ENCODE results near the gene ARHGAP25. TPM values are rescaled to one million over a fixed set of nuclear protein-coding genes. Genes with fewer than 3 reads are reported as not detected.
A peak's percentile ranks its signal among the peaks of the same experiment; 100 is the strongest.

The ARHGAP25 gene
- total RNA-seq, 1 experiment from 2014 or later: 6.2 TPM

GRCh38 chr2:68727683-68728375 is 6.8 kb upstream of the ARHGAP25 start:
- H3K4me3 ChIP-seq (ENCODE audit: low read depth, low read length, poor library complexity, severe bottlenecking): no peak overlapping the region
- TF ChIP-seq EZH2 (IDR thresholded peaks at IDR 0.05; ENCODE audit: borderline replicate concordance, low read depth, low read length, poor library complexity, severe bottlenecking) (no peak), CTCF (conservative IDR thresholded peaks at IDR 0.05; ENCODE audit: low read depth, low read length) (no peak)
- intact Hi-C loops (cut with micrococcal nuclease; ENCODE audit: unreplicated experiment): no loop called here
- BruUV-seq (replicated peaks): no TSS peak
- H3K27me3 ChIP-seq (replicated peaks; ENCODE audit: insufficient read depth, low read depth, low read length, poor library complexity): no peaks in the 10 kb centered on the region
- ChIA-PET POLR2A (ENCODE audit: low non-redundant PET) (no interaction called here), CTCF (no interaction called here)
- H3K4me1 ChIP-seq (ENCODE audit: insufficient read depth, low read length, poor library complexity, severe bottlenecking): no peaks in the 10 kb centered on the region
- H3K36me3 ChIP-seq (ENCODE audit: insufficient read depth, low read length, poor library complexity, severe bottlenecking): no peaks in the 10 kb centered on the region
- no peak overlapping the region for H3K27ac ChIP-seq (ENCODE audit: low read depth, low read length, poor library complexity, severe bottlenecking)
- no peaks in the 10 kb centered on the region for H3K9me3 ChIP-seq (ENCODE audit: low read depth, low read length, poor library complexity, severe bottlenecking)
- no peak for DNase-seq (ENCODE audit: low spot score)

- Histone ChIP-seq H3K4me3 (ENCODE audit: low read depth, low read length, poor library complexity, severe bottlenecking) (no peak overlapping the region), H3K9me3 (ENCODE audit: low read depth, low read length, poor library complexity, severe bottlenecking) (no peaks in the 10 kb centered on the region), H3K36me3 (ENCODE audit: insufficient read depth, low read length, poor library complexity, severe bottlenecking) (no peaks in the 10 kb centered on the region), H3K27ac (ENCODE audit: low read depth, low read length, poor library complexity, severe bottlenecking) (no peak overlapping the region), H3K27me3 (replicated peaks; ENCODE audit: insufficient read depth, low read depth, low read length, poor library complexity) (no peaks in the 10 kb centered on the region), H3K4me1 (ENCODE audit: insufficient read depth, low read length, poor library complexity, severe bottlenecking) (no peaks in the 10 kb centered on the region)
- no TSS peak for BruUV-seq (replicated peaks)
- peak; percentile 45 for DNase-seq (ENCODE audit: low spot score)
- no peak for TF ChIP-seq CTCF (conservative IDR thresholded peaks at IDR 0.05; ENCODE audit: low read depth, low read length)
- no peak for TF ChIP-seq EZH2 (IDR thresholded peaks at IDR 0.05; ENCODE audit: borderline replicate concordance, low read depth, low read length, poor library complexity, severe bottlenecking)
- ChIA-PET CTCF (no interaction called here), POLR2A (ENCODE audit: low non-redundant PET) (no interaction called here)
- intact Hi-C loops (cut with micrococcal nuclease; ENCODE audit: unreplicated experiment): no loop called here
Observed at GRCh38 chr2:68730828-68731227, 3.8 kb upstream of the ARHGAP25 start.

- Histone ChIP-seq H3K36me3 (ENCODE audit: insufficient read depth, low read length, poor library complexity, severe bottlenecking) (no peaks in the 10 kb centered on the region), H3K4me3 (ENCODE audit: low read depth, low read length, poor library complexity, severe bottlenecking) (no peak overlapping the region), H3K9me3 (ENCODE audit: low read depth, low read length, poor library complexity, severe bottlenecking) (no peaks in the 10 kb centered on the region), H3K4me1 (ENCODE audit: insufficient read depth, low read length, poor library complexity, severe bottlenecking) (no peaks in the 10 kb centered on the region), H3K27ac (ENCODE audit: low read depth, low read length, poor library complexity, severe bottlenecking) (no peak overlapping the region), H3K27me3 (replicated peaks; ENCODE audit: insufficient read depth, low read depth, low read length, poor library complexity) (no peaks in the 10 kb centered on the region)
- ChIA-PET POLR2A (ENCODE audit: low non-redundant PET) (no interaction called here), CTCF (no interaction called here)
- no TSS peak for BruUV-seq (replicated peaks)
- no peak for TF ChIP-seq CTCF (conservative IDR thresholded peaks at IDR 0.05; ENCODE audit: low read depth, low read length)
- TF ChIP-seq EZH2 (IDR thresholded peaks at IDR 0.05; ENCODE audit: borderline replicate concordance, low read depth, low read length, poor library complexity, severe bottlenecking): no peak
- DNase-seq (ENCODE audit: low spot score): no peak
- intact Hi-C loops (cut with micrococcal nuclease; ENCODE audit: unreplicated experiment): no loop called here
Observed at GRCh38 chr2:68732036-68732932, 2.3 kb upstream of the ARHGAP25 start.

All from A673 (cell line).